CD4-positive, CD25-positive, alpha-beta regulatory T cell (primary cell): ENCODE measurements around the gene CAMKK2. TPM values are rescaled to one million over a fixed set of nuclear protein-coding genes. Genes with fewer than 3 reads are reported as not detected.

Source experiments
- ATAC-seq, 2 donors: fragments of 150-1000 bp; cut with Tn5 transposase; one replicate each; pipeline ENCODE4 v1.10.0; 2021; ENCODE audit warnings: low read depth in 2 of 2, moderate number of reproducible peaks in 2 of 2, moderate library complexity in 1 of 2
- DNase-seq, 3 donors: peaks; one replicate each; pipeline versions ENCODE4 v3.0.0 to v3.0.0-alpha.2; 2012 to 2022; ENCODE audit warnings: mixed read lengths in 1 of 3
- H3K27ac ChIP-seq: one replicate; pipeline ENCODE4 v1.7.0; 2013; ENCODE audit warnings: mild to moderate bottlenecking, low read length; ENCODE audit not compliant: insufficient read depth, poor library complexity, severe bottlenecking
- H3K27me3 ChIP-seq: one replicate; pipeline ENCODE4 v1.7.0; 2013; ENCODE audit warnings: low read length; ENCODE audit not compliant: control insufficient read depth, insufficient read depth
- H3K36me3 ChIP-seq: one replicate; pipeline ENCODE4 v1.7.0; 2013; ENCODE audit warnings: mild to moderate bottlenecking, low read length, moderate library complexity; ENCODE audit not compliant: control insufficient read depth, insufficient read depth
- H3K4me1 ChIP-seq: 2 replicates; pipeline ENCODE4 v1.7.0; 2013; ENCODE audit warnings: mild to moderate bottlenecking, low read length; ENCODE audit not compliant: insufficient read depth, control insufficient read depth, poor library complexity, severe bottlenecking
- H3K4me3 ChIP-seq: one replicate; pipeline ENCODE4 v1.7.0; 2013; ENCODE audit warnings: low read depth, mild to moderate bottlenecking, low read length, moderate library complexity
- H3K9me3 ChIP-seq, 2 experiments: 1 replicate in 1 of 2; 2 replicates in 1 of 2; pipeline ENCODE4 v1.7.0; 2013; ENCODE audit warnings: low read length in 2 of 2, mild to moderate bottlenecking in 1 of 2, moderate library complexity in 1 of 2; ENCODE audit not compliant: control insufficient read depth in 2 of 2
- H3K27ac Mint-ChIP-seq, 3 donors: one replicate each; pipeline ENCODE4 v1.8.0; 2020 to 2022; ENCODE audit warnings: mild to moderate bottlenecking in 3 of 3, mixed read lengths in 3 of 3, moderate library complexity in 2 of 3
- H3K27me3 Mint-ChIP-seq: one replicate; pipeline ENCODE4 v1.8.0; 2022; ENCODE audit warnings: mild to moderate bottlenecking, mixed read lengths
- H3K36me3 Mint-ChIP-seq: one replicate; pipeline ENCODE4 v1.8.0; 2020; ENCODE audit warnings: mixed read lengths
- H3K4me1 Mint-ChIP-seq, 4 donors: one replicate each; pipeline ENCODE4 v1.8.0; 2020 to 2022; ENCODE audit warnings: mixed read lengths in 4 of 4, mild to moderate bottlenecking in 1 of 4
- H3K4me3 Mint-ChIP-seq, 4 donors: one replicate each; pipeline ENCODE4 v1.8.0; 2020 to 2022; ENCODE audit warnings: mild to moderate bottlenecking in 4 of 4, mixed read lengths in 4 of 4, moderate library complexity in 3 of 4
- H3K9me3 Mint-ChIP-seq, 7 donors: one replicate each; pipeline ENCODE4 v1.8.0; 2020 to 2022; ENCODE audit warnings: mixed read lengths in 7 of 7, mild to moderate bottlenecking in 3 of 7, moderate library complexity in 2 of 7
- polyA plus RNA-seq, 4 donors: library from polyadenylated mRNA; unstranded; fragments of 300-500 nt; fragmentation: Illumina TruSeq; gene quantifications; one replicate each; pipeline ENCODE4 v1.2.3, GENCODE V29; 2021
- total RNA-seq: library from RNA; stranded (reverse); gene quantifications from one replicate; pipeline ENCODE4 v1.2.3, GENCODE V29; 2022

CAMKK2 gene
- total and polyA plus RNA-seq, 5 donors from 2014 or later: 9.6 to 15.2 (median 12.1) TPM

DNA sequence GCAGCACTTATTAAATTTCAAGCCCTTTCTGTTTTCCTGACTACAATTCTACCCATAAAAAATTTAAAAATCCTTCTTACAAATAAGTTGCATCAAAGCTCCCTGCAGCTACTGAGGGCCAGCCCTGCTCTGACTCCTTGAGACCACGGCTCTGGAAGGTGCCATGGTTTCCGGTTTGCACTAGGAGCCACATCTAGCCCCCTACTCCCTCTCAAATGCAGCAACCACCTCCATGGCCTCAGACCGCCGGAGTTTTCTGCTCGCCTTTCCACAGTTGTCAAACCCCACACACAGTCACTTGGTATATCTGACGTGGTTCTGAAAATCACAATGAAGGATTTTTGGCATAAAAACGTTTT, 56.5 kb downstream of the CAMKK2 start:
- DNase-seq: no peak
- peaks cover 9 to 49% (median 23%) of the 10 kb centered on the region in 4 donors for H3K4me1 Mint-ChIP-seq
- H3K4me3 Mint-ChIP-seq: peak overlapping the region; percentile 89 to 97 (median 91)
- Histone ChIP-seq H3K9me3 (no peaks in the 10 kb centered on the region), H3K27ac (peak overlapping the region; percentile 91), H3K36me3 (peaks cover 6% of the 10 kb centered on the region), H3K27me3 (no peaks in the 10 kb centered on the region), H3K4me1 (peaks cover 34% of the 10 kb centered on the region), H3K4me3 (peak overlapping the region; percentile 56)
- H3K9me3 Mint-ChIP-seq: no peaks in the 10 kb centered on the region
- peaks cover 11% of the 10 kb centered on the region for H3K36me3 Mint-ChIP-seq
- peak overlapping the region; percentile 95 to 100 (median 100) for H3K27ac Mint-ChIP-seq
- ATAC-seq: no peak
- no peaks in the 10 kb centered on the region for H3K27me3 Mint-ChIP-seq

DNA sequence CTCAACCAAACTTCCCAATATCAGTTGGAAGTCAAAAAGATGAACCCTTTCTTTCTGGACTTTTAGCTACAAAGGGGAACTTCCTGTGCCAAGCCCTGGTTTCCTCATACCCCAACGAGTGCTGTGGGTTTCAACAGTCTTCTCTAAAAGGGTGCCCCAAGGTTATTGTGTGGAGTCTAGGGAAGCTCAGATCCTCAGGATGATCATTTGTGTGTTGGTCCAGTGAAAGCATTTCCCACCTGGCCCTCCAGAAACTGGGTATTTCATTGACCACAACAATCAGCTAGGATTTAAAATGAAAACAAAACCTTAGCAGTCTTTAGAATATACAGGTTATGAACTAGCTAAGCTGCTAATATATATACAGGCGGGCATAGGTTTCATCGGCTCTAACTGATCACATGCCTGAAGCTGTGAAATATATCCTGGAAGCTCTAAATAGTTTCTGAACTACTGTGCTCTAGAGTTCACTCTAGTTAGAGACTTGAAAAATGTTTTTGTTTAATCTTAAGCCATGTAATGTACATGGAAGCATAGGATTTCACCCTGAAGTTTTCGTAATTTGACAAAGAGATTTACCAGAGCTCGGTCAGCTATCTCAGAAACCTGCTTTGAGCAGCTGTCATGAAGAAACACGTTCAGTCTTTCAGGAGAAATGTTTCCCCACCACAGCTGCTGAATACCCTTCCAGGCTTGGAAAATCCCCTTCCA, 57.0 kb downstream of the CAMKK2 start:
- Histone ChIP-seq H3K9me3 (no peaks in the 10 kb centered on the region), H3K36me3 (peaks cover 9% of the 10 kb centered on the region), H3K27me3 (no peaks in the 10 kb centered on the region), H3K27ac (peak overlapping the region; percentile 91), H3K4me3 (peak overlapping the region; percentile 56), H3K4me1 (peaks cover 34% of the 10 kb centered on the region)
- no peaks in the 10 kb centered on the region for H3K27me3 Mint-ChIP-seq
- peaks cover 15% of the 10 kb centered on the region for H3K36me3 Mint-ChIP-seq
- H3K27ac Mint-ChIP-seq: peak overlapping the region; percentile 84 to 100 (median 100)
- DNase-seq: no peak
- peak overlapping the region; percentile 71 to 97 (median 90) for H3K4me3 Mint-ChIP-seq
- ATAC-seq: no peak
- peaks cover 9 to 49% (median 23%) of the 10 kb centered on the region in 4 donors for H3K4me1 Mint-ChIP-seq
- H3K9me3 Mint-ChIP-seq: no peaks in the 10 kb centered on the region

DNA sequence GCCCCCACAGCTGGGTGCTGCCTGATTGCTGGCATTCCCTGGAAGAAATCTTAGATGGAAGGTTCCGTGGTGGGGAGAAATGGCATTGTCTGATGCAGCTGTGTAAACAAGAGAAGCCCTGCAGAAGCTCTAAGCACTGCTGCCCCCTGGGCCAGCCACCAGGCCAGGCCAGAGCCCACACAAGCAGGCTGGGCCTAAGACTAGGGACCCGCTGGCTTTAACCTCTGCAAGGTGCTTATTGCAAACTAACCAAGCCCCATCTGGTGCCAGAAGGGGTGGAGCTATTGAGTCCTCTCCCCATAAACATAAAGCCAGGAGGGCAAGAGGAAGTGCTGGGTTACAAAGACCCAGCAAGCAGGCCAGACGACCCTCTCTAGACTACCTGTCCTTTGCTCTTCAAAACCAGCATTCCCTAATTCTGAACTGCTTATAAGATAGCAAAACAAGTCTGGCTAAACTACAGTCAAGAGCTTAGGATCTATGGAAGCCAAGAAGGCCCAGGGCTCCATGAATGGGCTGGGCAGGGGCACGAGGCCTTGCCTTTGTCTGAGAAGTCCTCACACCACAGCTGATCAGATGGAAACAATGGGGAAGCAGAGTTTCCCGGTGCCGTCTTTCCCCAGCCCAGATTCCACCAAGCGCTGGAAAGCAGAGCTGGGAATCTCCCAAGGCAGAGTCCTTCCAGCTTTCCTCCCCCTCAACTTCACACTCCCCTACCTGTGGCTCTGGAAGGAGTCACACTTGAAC, 57.7 kb downstream of the CAMKK2 start:
- peak overlapping the region; percentile 84 to 100 (median 100) for H3K27ac Mint-ChIP-seq
- peaks cover 34% of the 10 kb centered on the region for H3K4me1 ChIP-seq
- H3K36me3 ChIP-seq: peaks cover 12% of the 10 kb centered on the region
- H3K4me3 Mint-ChIP-seq: peak overlapping the region in 3 of 4 donors; percentile 71 to 91 (median 89)
- H3K27me3 ChIP-seq: no peaks in the 10 kb centered on the region
- H3K27ac ChIP-seq: peak overlapping the region; percentile 91
- H3K4me3 ChIP-seq: no peak overlapping the region
- no peaks in the 10 kb centered on the region for H3K9me3 ChIP-seq
- DNase-seq: peak in 1 of 3 donors; percentile 40
- H3K27me3 Mint-ChIP-seq: no peaks in the 10 kb centered on the region
- peaks cover 9 to 49% (median 23%) of the 10 kb centered on the region in 4 donors for H3K4me1 Mint-ChIP-seq
- ATAC-seq: no peak
- H3K36me3 Mint-ChIP-seq: peaks cover 15% of the 10 kb centered on the region
- H3K9me3 Mint-ChIP-seq: no peaks in the 10 kb centered on the region

DNA sequence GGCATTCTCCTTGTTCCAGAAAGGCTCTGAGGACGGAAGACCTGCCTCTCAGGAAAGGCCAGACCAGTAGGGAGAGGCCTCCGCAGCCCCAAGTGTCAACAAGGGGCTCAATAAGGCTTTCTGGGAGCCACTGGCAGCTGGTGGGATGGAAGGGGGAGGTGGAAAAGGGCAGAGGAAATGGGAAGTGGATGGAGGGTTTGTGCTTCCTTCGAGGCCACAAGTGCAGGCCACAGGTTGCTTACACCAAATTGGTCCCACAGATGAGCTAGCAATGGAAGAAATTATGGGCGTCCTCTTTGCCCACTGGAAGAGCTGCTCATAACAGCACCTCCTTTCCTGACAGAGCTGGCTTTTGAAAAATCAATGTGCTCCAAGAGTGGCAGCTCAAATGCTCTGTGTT, 58.4 kb downstream of the CAMKK2 start:
- Histone ChIP-seq H3K27me3 (no peaks in the 10 kb centered on the region), H3K27ac (peak overlapping the region; percentile 91), H3K4me3 (no peak overlapping the region), H3K4me1 (peaks cover 34% of the 10 kb centered on the region), H3K36me3 (peaks cover 14% of the 10 kb centered on the region), H3K9me3 (no peaks in the 10 kb centered on the region)
- ATAC-seq (no peak), DNase-seq (no peak)
- Mint-ChIP-seq H3K27me3 (no peaks in the 10 kb centered on the region), H3K27ac (peak overlapping the region in 2 of 3 donors; percentile 75 to 100), H3K36me3 (peaks cover 9% of the 10 kb centered on the region), H3K4me3 (peak overlapping the region in 1 of 4 donors; percentile 41), H3K4me1 (peaks cover 9 to 46% (median 19%) of the 10 kb centered on the region in 4 donors), H3K9me3 (no peaks in the 10 kb centered on the region)

DNA sequence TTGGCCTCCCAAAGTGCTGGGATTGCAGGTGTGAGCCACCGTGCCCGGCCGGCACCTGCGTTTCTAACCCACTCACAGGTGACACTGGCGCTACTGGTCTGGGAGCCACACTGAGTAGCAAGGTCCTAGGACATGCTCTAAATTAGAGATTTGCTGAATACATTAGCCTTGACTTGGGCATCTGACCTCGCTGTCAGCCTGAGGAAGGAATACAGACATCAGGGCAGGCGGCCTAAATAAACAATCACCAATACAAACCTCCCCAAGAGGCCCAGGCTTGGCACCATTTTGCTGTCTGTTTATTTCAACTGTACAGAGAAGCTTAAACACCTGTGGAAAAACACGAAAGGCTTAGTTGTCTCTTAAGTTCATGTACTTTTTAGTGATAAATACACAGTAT, 59.1 kb downstream of the CAMKK2 start:
- Histone ChIP-seq H3K9me3 (no peaks in the 10 kb centered on the region), H3K4me3 (no peak overlapping the region), H3K36me3 (peaks cover 18% of the 10 kb centered on the region), H3K27me3 (no peaks in the 10 kb centered on the region), H3K27ac (no peak overlapping the region), H3K4me1 (peaks cover 34% of the 10 kb centered on the region)
- H3K27me3 Mint-ChIP-seq: no peaks in the 10 kb centered on the region
- no peak for ATAC-seq
- no peak for DNase-seq
- H3K9me3 Mint-ChIP-seq: no peaks in the 10 kb centered on the region
- H3K36me3 Mint-ChIP-seq: peaks cover 13% of the 10 kb centered on the region
- H3K4me3 Mint-ChIP-seq: no peak overlapping the region
- H3K27ac Mint-ChIP-seq: peak overlapping the region; percentile 32 to 100 (median 75)
- peaks cover 9 to 46% (median 19%) of the 10 kb centered on the region in 4 donors for H3K4me1 Mint-ChIP-seq

DNA sequence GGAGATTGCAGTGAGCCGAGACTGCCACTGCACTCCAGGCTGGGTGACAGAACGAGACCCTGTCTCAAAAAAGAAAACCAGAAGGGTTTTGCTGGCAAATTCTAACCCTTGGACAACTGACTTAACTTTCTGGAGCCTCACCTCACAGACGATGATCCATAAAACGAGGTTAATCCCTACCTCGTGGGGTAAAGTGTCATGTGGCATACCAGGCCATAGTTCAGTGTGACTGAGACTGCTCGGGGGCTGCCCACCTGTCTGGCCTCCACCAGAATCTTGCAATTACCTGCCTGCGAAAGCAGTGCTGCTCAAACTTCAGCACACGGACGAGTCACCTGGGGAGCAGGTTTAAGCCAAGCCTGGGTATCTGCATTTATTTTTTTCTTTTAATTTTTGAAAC, 59.7 kb downstream of the CAMKK2 start:
- H3K4me1 ChIP-seq: peaks cover 33% of the 10 kb centered on the region
- no peaks in the 10 kb centered on the region for H3K27me3 ChIP-seq
- H3K4me1 Mint-ChIP-seq: peaks cover 9 to 41% (median 19%) of the 10 kb centered on the region in 4 donors
- H3K27ac ChIP-seq: no peak overlapping the region
- H3K9me3 Mint-ChIP-seq: no peaks in the 10 kb centered on the region
- H3K27me3 Mint-ChIP-seq: no peaks in the 10 kb centered on the region
- no peak overlapping the region for H3K4me3 ChIP-seq
- peaks cover 22% of the 10 kb centered on the region for H3K36me3 ChIP-seq
- ATAC-seq (no peak), DNase-seq (no peak)
- peaks cover 18% of the 10 kb centered on the region for H3K36me3 Mint-ChIP-seq
- H3K4me3 Mint-ChIP-seq: no peak overlapping the region
- H3K27ac Mint-ChIP-seq: no peak overlapping the region
- H3K9me3 ChIP-seq: no peaks in the 10 kb centered on the region

DNA sequence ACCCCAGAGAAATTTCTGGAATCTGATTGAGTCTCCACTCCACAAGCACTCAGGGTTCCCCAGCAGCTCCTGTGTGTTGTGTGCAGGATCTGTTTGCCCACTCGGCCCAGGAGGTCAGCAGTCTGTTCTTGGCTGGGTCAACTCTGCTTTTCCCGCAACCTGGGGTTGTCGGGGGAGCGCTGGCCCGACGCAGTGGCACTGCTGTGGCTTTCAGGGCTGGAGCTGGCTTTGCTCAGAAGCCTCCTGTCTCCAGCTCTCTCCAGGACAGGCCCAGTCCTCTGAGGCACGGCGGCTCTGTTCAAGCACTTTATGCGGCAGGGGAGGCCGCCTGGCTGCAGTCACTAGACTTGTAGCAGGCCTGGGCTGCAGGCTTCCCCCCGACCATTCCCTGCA, 62.9 kb downstream of the CAMKK2 start:
- Mint-ChIP-seq H3K9me3 (no peaks in the 10 kb centered on the region), H3K4me1 (peaks cover 0 to 12% (median 8%) of the 10 kb centered on the region in 4 donors), H3K27ac (no peak overlapping the region), H3K4me3 (no peak overlapping the region), H3K36me3 (peaks cover 25% of the 10 kb centered on the region), H3K27me3 (no peaks in the 10 kb centered on the region)
- DNase-seq: no peak
- H3K4me3 ChIP-seq: no peak overlapping the region
- H3K36me3 ChIP-seq: peaks cover 38% of the 10 kb centered on the region
- no peaks in the 10 kb centered on the region for H3K27me3 ChIP-seq
- peaks cover 4% of the 10 kb centered on the region for H3K4me1 ChIP-seq
- ATAC-seq: no peak
- no peaks in the 10 kb centered on the region for H3K9me3 ChIP-seq
- no peak overlapping the region for H3K27ac ChIP-seq
